Measurements from ENCODE around the gene SEMA5B.

Gene SEMA5B, protein sequence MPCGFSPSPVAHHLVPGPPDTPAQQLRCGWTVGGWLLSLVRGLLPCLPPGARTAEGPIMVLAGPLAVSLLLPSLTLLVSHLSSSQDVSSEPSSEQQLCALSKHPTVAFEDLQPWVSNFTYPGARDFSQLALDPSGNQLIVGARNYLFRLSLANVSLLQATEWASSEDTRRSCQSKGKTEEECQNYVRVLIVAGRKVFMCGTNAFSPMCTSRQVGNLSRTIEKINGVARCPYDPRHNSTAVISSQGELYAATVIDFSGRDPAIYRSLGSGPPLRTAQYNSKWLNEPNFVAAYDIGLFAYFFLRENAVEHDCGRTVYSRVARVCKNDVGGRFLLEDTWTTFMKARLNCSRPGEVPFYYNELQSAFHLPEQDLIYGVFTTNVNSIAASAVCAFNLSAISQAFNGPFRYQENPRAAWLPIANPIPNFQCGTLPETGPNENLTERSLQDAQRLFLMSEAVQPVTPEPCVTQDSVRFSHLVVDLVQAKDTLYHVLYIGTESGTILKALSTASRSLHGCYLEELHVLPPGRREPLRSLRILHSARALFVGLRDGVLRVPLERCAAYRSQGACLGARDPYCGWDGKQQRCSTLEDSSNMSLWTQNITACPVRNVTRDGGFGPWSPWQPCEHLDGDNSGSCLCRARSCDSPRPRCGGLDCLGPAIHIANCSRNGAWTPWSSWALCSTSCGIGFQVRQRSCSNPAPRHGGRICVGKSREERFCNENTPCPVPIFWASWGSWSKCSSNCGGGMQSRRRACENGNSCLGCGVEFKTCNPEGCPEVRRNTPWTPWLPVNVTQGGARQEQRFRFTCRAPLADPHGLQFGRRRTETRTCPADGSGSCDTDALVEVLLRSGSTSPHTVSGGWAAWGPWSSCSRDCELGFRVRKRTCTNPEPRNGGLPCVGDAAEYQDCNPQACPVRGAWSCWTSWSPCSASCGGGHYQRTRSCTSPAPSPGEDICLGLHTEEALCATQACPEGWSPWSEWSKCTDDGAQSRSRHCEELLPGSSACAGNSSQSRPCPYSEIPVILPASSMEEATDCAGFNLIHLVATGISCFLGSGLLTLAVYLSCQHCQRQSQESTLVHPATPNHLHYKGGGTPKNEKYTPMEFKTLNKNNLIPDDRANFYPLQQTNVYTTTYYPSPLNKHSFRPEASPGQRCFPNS

DNA sequence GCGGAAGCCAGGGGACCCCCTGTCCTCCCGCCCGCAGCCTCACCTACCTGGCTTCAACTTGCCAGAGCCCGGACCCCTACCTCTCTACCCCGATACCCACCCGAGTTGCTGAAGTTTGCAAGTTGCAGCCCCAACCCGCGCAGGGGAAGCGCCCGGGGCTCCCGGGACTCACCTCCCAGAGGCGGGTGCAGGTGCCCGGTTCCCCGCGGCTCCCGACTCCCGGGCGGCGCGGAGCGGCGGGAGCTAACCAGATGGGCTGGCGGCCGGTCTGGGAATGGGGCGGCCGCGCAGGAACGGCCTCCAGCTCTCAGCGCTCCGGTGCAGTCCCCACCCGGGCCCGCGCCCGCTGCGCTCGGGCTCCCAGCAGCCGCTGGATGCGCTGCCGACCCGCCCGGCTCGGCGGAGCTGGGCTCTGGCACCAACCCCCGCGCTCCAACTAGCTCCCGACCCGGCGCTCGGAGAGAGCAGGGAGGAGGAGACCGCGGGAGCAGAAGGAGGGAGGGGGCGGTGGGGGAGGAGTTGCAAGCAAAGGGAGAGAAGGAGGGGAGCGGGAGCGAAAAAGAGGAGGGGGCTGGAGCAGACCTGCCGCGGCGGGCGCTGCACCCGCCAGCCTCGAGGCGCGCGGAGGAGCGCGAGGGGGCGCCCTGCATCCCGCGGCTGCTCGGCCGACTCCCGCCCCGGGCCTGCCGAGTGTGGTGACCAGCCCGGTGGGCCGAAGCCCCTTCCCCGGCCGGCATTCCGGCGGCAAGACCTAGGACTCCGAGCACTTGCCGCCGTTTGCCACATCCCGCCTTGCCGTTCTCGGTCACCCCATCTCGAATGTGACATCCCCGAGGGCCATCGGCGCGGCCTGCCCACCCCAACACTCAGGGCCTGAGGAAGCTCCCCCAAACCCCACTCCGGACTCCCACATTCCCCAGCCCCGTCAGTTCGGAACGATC, at the start of gene SEMA5B:
Gene SEMA5B, minus strand, starts transcription at position 472 of the 941 bp plus-strand sequence. CDS start 66,500 bp downstream, outside the sequence.
- no peak for DNase-seq

DNA sequence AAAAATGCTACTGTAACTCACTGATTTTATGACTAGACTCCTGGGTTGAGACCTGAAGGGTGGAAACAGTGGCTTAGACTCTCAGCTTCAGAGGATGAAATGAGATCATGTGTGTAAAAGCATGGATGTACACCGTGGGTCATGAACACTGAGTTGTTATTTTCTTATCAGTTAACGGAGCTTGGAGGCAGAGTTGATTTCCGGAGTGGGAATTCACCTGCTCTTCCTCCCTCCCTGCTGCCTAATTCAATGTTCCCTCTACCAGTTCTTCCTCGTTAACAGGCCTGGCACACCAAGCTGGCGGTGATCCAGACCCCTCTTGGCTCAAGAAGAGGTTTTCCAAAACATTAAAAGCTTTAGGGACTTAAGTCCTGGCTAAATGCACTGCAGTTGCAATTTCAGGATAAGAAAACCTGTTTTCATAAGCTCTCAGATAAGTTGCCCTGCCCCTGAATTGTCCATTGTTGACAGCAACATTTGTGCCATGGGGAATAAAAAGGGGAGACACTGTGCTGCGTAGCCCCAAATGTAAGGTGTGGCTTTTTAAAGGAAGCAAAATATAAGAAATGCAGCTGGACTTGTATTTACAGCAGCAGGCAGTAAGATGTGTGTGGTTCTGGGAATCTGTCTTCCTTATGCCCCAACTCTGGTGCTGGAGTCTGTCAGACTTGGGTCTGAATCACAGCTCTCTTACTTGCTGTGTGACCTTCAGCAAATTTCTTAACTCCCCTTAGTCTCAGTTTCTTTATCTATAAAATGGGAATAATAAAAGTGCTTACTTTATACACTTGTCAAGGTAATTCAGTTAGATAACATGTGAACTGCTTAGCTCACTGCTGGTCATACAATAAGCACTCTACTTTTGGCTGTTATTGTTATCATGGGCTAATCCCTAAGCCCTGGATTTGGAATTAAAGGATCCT, 49.2 kb upstream of the SEMA5B start:
- DNase-seq: no peak

DNA sequence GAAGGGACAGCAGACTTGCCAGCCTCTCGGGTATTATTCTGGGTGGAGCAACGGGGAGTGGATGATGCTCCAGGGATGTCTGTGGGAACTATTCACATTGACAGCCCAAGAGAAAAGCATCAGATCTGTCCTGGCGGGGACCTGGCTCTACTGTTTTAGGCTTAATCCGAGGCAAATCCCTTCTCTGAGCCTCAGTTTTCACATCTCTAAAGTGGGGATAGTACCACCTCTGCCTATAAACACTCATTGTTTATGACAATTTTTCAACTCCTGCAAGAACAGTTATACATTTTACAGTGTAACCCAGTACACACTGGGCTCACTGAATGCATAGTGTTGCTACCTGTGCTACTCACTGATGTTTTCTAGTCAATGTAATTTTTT, 48.5 kb upstream of the SEMA5B start:
- DNase-seq: no peak

DNA sequence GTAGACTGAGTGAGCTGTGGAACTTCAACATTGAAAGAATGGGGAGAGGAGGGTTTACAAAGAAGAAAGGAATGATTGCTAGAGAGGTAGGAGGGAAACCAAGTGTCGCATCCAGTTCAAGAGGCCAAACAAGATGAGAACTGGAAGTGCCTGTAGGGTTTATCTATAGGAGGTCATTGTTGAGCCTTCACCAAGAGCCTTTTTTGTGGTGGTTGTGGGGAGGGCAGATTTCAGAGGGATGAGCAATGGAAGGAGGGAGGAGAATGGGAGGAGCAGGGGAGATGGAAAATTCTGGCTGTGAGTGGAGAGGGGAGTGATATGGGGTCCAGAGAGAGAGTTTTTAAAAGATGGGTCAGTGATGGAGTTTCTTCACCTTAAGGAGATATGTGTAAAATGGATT, 47.8 kb upstream of the SEMA5B start:
- DNase-seq: no peak

DNA sequence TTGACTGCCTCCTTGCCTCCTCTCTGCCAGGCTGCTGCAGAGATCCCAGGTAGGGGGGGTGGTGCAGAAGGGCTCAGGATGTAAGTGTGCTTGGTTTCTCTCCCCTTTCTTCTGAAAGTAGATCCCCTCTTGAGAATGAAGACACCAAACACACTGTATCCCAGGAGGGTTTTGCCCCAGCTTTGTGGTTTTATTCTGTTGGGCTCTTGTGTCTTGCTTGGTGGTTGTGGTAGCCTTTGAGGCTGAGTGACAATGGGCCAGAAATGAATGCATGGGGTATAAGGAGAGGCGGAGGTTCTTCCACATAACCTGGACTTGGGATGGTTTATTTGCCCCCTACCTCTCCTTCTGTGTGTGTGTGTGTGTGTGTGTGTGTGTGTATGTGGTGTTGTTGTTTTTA, 45.0 kb upstream of the SEMA5B start:
- no peak for DNase-seq

DNA sequence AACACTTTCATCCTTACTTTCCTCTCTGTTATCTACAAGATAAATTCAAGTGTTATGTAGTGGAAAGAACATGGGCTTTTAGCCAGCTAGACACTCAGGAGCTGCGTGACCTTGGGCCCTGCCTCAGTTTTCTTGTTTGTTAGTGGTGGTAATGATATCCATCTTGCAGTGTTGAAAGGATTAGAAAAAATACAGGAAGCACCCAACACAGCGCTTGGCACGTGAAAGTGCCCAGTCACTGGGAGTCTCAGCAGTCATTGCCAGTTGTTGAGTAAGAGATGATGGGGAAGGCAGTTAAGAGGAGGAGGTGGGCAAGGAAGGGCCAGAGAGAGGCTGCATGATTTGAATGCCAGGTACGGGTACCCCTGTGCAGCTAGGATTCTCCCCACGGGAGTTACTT, 44.6 kb upstream of the SEMA5B start:
- DNase-seq: no peak

DNA sequence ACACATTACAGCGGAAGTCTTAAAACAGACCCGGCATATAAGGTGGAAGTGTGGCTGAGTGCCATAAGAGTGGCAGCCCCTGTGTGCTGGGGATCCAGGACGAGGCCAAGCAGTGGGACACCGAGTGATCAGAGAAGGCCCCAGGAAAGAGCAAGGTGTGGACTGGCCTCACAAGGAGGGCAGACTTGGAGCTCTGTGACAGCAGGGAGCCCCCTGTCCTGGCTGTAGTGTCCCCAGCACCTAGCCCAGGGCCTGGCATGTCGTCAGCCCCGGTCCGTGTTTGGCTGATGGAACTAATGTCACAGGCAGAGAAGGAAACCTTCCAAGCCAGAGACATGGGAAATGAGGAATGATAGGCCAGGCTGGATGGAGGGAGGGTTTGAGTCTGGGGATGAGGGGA, 44.0 kb upstream of the SEMA5B start:
- DNase-seq: no peak

DNA sequence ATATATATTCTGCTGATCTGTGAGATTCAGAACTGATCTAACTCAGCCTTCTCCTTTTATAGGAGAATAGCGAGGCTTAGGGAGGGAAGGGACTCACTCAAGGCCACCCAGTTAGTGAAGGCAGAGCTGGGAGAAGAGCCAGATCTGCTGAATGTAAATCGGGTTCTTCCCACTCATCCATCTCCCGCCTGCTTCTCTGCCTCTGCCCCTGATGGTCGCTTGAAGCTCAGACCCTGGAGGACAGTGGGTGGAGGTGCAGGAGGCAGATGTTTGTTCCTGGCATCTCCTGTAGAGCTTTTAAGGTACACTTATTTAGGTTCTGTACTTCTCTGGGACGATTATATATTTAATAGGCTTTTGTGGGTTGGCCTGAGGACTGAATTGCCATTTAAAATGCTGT, 43.6 kb upstream of the SEMA5B start:
- DNase-seq: no peak

DNA sequence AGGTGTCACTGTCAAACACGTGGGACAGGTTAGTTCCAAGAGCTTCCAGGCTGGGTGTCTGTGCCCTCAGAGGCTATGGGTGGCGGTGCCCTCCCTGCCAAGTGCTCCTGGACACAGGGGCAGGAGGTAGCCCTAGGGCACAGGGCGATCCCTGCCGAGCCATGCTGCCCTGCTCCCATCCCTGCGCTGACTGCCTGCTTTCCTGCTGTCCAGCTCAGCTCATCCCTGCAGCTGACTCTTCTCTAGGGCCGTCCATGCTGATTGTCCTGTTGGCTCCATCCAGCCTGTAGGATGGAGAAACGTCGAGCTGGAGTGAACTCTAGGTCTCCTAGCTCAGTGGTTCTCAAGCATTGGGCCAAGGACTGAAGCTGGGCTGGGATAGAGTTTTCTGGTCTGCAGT, 42.9 kb upstream of the SEMA5B start:
- no peak for DNase-seq

DNA sequence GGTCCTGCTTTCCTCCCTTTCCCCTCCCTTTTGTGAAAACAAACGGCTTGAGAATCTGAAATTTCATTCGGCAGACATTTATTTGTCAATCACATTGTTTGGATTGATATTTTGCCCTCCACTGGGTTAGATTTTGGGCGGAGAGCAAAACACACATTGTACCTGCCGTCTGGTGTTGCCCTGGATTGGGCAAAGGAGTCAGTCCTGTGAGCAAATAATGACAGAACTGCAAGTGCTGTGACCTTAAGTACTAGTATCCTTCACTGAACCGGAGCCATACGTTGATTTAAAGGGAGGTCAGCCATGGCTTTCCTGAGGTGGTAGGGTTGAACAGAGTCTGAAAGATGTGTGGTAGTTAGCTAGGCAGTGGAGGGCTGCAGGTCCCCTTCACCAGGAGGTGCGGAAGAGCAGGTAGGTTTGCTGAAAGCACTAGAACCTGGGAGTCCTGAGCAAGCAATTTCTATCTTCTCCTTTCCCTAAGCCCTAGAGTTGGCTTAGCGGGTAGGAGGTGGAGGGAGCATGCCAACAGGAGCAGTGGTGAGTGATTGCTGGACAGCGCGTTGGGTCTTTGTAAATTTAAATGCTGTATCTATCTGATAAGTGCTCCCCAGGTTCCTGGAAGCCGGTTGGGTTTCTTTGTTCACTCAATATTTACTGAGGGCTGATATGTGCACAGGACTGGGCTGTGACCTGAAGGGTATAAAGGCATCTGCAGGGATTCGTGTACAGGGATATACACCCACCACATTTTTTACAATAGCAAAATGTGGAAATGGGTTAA, 41.2 kb upstream of the SEMA5B start:
- no peak for DNase-seq

DNA sequence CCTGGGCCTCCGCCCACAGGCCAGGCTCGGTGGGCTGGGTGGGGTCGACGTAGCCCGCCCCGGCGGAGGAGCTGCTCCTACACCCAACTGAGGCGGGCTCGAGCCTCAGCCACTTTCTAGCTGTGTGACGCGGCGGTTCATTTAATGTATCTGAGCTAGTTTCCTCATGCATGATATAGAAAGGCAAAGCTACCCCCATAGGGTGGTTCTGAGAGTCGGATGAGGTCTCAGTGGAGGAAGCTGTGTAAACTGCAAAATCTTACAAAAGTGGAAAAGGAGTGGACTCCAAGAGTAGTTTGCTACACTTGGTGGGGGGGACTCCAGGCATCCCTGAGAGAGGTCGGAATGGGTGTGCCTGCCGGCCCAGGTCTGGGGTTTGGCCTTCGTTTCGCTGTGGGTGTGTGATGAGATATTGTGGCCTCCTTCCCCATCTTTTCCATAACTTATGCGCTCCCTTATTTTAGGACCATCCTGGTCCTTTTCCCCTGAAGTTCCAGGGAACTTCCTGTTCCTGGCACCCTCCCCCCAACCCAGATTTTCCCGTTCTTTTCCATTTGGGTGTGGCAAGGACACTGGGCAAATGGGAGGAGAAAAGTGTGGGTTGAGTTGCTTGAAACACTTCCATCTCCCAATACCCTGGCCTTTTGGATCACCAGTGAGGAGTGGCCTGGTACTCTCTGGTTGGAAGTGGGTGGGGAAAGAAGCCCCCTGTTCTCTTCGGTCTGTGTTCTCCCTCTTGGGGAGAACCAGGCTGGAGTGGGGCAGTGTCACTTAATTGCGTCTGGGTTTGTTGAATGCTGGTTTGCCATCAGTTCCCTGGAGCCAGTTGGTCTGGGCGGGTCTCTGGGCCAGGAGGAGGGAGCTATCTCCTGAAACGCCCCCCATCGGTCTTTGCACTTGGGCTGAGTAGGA, 40.4 kb upstream of the SEMA5B start:
- no peak for DNase-seq

DNA sequence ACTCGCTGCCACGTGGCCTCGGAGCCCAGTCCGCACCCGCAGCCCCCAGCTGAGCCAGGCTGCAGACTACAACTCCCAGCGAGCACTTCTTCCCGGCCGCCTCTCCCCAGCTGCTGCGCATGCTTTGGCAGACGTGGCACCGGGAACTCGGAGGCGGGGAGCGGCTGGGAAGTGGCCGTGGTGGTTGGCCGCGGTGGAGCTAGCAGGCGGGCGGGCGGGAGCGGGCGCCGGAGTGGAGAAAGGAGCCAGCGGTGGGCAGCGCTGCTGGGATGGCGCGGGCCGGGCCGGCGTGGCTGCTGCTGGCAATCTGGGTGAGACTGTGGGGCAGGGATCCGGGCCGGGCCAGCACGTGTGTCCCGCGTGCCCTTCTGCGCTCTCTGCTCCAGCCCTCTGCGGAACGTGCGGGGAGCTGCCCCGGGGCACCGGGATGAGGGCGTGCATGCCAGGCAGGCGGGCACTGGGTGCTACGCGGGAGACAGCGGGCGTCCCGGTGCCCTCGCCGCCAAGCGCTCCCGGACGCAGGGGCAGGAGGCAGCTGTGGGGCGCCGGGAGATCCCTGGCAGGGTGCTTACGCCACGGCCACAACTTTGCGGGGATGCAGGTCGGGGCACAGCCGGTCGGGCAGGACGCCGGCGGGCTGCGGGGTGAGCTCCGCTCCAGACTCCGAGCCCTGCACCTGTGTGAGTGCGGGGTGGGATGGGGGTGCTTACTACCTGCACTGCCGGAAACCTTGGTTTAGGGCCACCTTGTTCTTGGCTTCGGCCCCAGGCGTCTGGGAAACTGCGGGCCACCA, 39.5 kb upstream of the SEMA5B start, which contains the start of gene PDIA5:
Gene PDIA5, plus strand, starts transcription at position 130 of the 793 bp plus-strand sequence. Its CDS starts 140 bp downstream, at position 270.
- DNase-seq: peak in 3 of 4 experiments; percentile 9 to 44 (median 30)

DNA sequence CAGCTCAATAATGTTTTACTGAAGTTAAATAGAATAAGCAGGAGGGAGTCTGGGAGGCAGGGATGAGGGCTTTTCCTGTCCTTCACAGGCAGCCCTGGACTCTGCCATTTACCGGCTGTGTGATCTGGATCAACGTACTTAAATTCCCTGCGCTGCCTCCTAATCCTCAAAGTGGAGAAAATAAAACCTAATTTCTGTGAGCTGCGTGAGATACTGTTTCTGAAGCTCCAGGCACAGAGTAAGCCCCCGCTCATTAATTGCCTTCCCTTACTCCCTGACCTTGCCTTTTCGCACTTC, 39.0 kb upstream of the SEMA5B start:
- no peak for DNase-seq

DNA sequence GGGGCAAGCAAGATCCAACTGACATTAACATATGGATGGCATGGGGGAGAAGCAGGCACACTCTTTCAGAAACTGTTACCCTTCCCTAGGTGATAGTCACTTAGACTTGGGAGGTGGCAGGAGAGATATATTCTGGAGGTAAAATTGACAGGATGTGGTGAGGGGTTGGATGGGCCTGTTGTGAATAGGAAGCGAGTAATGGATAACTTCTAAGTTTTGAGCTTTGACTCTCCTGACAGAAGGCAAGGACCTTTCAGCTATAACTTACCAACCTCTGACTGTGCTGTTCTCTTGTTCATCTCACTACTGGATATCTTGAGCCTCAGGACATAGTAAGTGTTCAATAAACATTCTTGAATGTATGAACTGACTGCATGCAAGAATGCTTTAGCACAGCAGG, 37.4 kb upstream of the SEMA5B start:
- DNase-seq: no peak

DNA sequence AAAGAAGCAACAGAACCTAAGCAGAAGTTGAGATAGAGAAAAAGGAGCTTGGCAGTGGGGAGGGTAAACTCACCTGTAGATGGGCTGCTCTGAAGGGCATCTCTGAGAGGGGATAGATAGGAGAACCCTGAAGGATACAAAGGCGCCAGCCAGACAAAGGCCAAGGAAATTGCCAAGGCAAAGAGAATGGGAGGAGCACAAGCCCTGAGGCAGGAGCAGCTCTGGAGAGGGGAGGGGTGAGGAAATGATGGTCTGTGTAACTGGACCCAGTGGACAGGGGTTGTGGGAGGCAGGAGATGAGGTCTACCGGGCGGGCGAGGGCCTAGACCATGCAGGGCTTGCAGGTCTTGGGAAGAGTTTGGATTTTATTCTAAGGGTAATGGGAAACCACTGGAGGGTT, 36.9 kb upstream of the SEMA5B start:
- no peak for DNase-seq

DNA sequence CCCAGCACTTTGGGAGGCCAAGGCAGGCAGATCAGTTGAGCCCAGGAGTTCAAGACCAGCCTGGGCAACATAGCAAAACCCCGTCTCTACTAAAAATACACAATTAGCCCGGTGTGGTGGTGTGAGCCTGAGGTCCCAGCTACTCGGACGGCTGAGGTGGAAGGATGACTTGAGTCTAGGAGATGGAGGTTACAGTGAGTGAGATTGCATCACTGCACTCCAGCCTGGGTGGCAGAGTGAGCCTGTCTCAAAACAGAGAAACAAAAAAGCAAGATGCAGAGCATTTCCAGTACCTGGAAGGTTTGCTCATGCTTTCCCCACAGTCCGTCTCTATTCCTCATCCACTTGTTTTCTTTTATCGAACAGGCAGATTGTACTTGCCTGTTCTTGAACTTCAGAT, 35.5 kb upstream of the SEMA5B start:
- DNase-seq: no peak

DNA sequence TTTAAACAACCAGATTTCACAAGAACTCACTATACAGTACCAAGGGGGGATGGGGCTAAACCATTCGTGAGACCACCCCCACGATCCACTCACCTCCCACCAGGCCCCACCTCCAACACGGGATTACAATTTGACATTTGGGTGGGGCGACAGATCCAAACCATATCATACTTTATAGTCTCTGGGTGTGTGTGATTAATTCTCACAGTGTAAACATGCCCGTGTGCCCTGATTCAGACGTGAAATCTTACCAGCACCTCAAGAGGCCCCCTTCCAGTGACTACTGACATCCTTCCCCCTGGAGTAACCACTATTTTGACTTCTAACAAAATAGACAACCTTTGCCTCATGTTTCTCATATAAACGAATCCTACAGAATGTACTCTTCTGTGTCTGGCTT, 34.3 kb upstream of the SEMA5B start:
- DNase-seq: no peak

DNA sequence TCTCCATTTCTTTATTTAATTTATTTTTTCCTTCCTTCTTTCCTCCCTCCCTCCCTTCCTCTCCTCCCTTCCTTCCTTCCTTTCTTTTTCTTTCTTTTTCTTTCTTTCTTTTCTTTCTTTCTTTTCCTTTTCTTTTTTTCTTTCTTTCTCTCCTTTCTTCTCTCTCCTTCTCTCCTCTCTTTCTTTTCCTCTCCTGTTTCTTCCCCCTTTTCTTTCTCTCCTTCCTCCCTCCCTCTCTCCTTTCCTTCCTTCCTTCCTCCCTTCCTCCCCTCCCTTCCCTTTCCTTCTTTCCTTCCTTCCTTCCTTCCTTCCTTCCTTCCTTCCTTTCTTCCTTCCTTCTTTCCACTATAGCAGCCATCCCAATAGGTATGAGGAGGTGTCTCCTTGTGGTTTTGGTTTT, 32.5 kb upstream of the SEMA5B start:
- no peak for DNase-seq

DNA sequence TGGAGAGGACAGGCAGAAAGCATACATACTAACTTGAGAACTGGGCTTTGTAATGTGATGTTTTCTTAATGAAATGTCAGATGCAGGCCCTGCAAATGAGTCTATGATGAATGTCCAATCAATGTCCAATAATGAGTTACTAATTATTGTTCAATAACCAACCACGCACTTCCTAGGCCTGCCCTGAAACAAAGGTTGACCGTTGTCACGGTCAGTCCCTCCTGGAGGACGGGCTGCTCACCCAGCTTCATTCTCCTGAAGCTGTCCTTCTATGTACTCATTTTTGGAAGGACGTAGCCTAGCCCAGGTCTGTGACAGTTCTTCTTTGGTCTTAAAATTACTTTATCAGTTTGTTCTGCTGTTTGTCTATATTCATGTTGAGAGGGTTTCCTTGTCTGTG, 30.9 kb upstream of the SEMA5B start:
- DNase-seq: no peak

Measured in activated naive CD4-positive, alpha-beta T cell (primary cell).